Spleen (tissue), 11 donors: ENCODE data around the gene UGCG. TPM values are rescaled to one million over a fixed set of nuclear protein-coding genes. Genes with fewer than 3 reads are reported as not detected.

Experiments
- DNase-seq: peaks from one replicate; pipeline ENCODE4 v3.0.0-alpha.2; 2020
- H3K27ac ChIP-seq, 8 donors: fragments of 200-600 bp; sonication (generic) in 7 of 8; 1 replicate in 4 of 8; 2 replicates in 4 of 8; pipeline versions ENCODE4 v1.5.0 to v1.8.0; 2016 to 2021; ENCODE audit warnings: inconsistent platforms in 4 of 8, mild to moderate bottlenecking in 4 of 8, moderate library complexity in 1 of 8
- H3K27me3 ChIP-seq, 7 donors: fragments of 200-600 bp; sonication (generic) in 6 of 7; replicated peaks in 1 of 7; 1 replicate in 4 of 7; 2 replicates in 3 of 7; pipeline versions ENCODE4 v1.5.0 to v1.8.0; 2016 to 2021; ENCODE audit warnings: inconsistent platforms in 3 of 7, mild to moderate bottlenecking in 1 of 7
- H3K36me3 ChIP-seq, 6 donors: fragments of 200-600 bp; sonication (generic) in 5 of 6; 1 replicate in 4 of 6; 2 replicates in 2 of 6; pipeline versions ENCODE4 v1.5.0 to v1.8.0; 2016 to 2021; ENCODE audit warnings: inconsistent platforms in 2 of 6
- H3K4me1 ChIP-seq, 6 donors: fragments of 200-600 bp; sonication (generic) in 5 of 6; 1 replicate in 3 of 6; 2 replicates in 3 of 6; pipeline versions ENCODE4 v1.5.0 to v1.8.0; 2016 to 2021; ENCODE audit warnings: inconsistent platforms in 3 of 6
- H3K4me3 ChIP-seq, 8 donors: fragments of 200-600 bp; sonication (generic) in 7 of 8; 1 replicate in 4 of 8; 2 replicates in 4 of 8; pipeline versions ENCODE4 v1.5.0 to v1.8.0; 2016 to 2021; ENCODE audit warnings: inconsistent platforms in 4 of 8, mild to moderate bottlenecking in 4 of 8, moderate library complexity in 2 of 8
- H3K9me3 ChIP-seq, 8 donors: fragments of 200-600 bp; sonication (generic) in 7 of 8; 1 replicate in 4 of 8; 2 replicates in 4 of 8; pipeline versions ENCODE4 v1.5.0 to v1.8.0; 2016 to 2021; ENCODE audit warnings: inconsistent platforms in 4 of 8
- CTCF ChIP-seq, 11 experiments: fragments of 200-600 bp in 7 of 11; fragments of 450-650 bp in 4 of 11; sonication (generic) in 4 of 11; IDR thresholded peaks in 8 of 11; conservative IDR thresholded peaks in 3 of 11; 1 replicate in 7 of 11; 2 replicates in 4 of 11; pipeline versions ENCODE4 v1.4.0 to v1.8.0; 2016 to 2021; ENCODE audit warnings: antibody characterized with exemption in 11 of 11, inconsistent platforms in 4 of 11, mild to moderate bottlenecking in 1 of 11
- POLR2A ChIP-seq, 3 donors: fragments of 450-650 bp; IDR thresholded peaks; one replicate each; pipeline ENCODE4 v1.5.1; 2017; ENCODE audit warnings: antibody characterized with exemption in 3 of 3, mild to moderate bottlenecking in 1 of 3
- POLR2AphosphoS5 ChIP-seq, 3 donors: sonication (generic); formaldehyde crosslinking; IDR thresholded peaks; one replicate each; pipeline ENCODE4 v1.5.1; 2017; ENCODE audit warnings: antibody characterized with exemption in 3 of 3
- WGBS, 5 donors: extraction: QIAGEN DNeasy Blood & Tissue Kit in 3 of 5; methylation state at CpG; one replicate each; pipeline versions ENCODE4 v1.1.5 to v1.1.7; 2013 to 2018; 5-methylcytosine and 5-hydroxymethylcytosine counted together
- intact Hi-C: fragments of 100-400 bp; cut with DNase I; formaldehyde crosslinking; loops from one replicate; pipeline ENCODE4 v1.15.0; 2023; ENCODE audit warnings: low total_unique reads
- polyA plus RNA-seq, 3 donors: library from polyadenylated mRNA; stranded (reverse); fragments of 200-250 nt; gene quantifications; one replicate each; pipeline ENCODE4 v1.2.1, GENCODE V29; 2013
- total RNA-seq, 7 donors: library from RNA; depleted of rRNA in 3 of 7; stranded (reverse); fragments of >200 nt in 3 of 7; fragmentation: NEBNext Ultra II Directional in 4 of 7; extraction: Animal tissue kit (Norgen Biotek cat#: 25700) in 4 of 7; gene quantifications; one replicate each; pipeline versions ENCODE4 v1.1.0 to v1.2.1, GENCODE V29; 2016 to 2021
- donor health status: healthy with polysubstance abuse.
- donor health status: DM: no; HTN: no; CAD: no; lungs with moderate emphysema.
- donor health status: DM: no; HTN: no; CAD: no.
- donor health status: Bipolar disorder and iron deficiency.
- donor health status: healthy.
- donor health status: DM: no; HTN: no; CAD: no.
- donor health status: DM: yes; HTN: yes; CAD: no.

The UGCG gene
- total and polyA plus RNA-seq, 10 donors, result 18.1 to 178 (median 80.8) TPM

- H3K9me3 ChIP-seq, result no peaks in the 10 kb centered on the region
- 90 to 100% (median 98%) methylated on average over 1 of the region's 1 CpG for WGBS, 5 donors
- intact Hi-C loops, result no loop called here
- no peak overlapping the region for H3K4me3 ChIP-seq
- TF ChIP-seq CTCF (IDR thresholded peaks at IDR 0.05 in 8 of 11, conservative IDR thresholded peaks at IDR 0.05 in 3 of 11) (no peak), POLR2A (IDR thresholded peaks at IDR 0.05) (no peak), POLR2AphosphoS5 (IDR thresholded peaks at IDR 0.05) (no peak)
- no peak for DNase-seq
- H3K27me3 ChIP-seq, result no peaks in the 10 kb centered on the region
- H3K4me1 ChIP-seq, result no peaks in the 10 kb centered on the region
- no peak overlapping the region for H3K27ac ChIP-seq
- no peaks in the 10 kb centered on the region for H3K36me3 ChIP-seq
Observed at GRCh38 chr9:111966861-111967291, 70.3 kb downstream of the UGCG start.

DNA sequence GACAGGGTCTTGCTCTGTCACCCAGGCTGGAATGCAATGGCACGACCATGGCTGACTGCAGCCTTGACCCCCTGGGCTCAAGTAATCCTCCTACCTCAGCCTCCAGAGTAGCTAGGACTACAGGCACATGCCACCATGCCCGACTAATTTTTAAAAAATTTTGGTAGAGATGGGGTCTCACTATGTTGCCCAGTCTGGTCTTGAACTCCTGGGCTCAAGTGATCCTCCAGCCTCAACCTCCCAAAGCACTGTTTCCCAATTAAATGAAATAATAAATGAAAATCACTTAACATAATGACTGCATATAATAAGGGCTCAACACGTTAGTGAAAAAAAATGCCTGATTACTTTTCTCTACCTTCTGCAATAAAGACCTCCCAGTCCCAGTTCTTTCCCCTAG lies 71.0 kb downstream of the UGCG start:
- no peak overlapping the region for H3K4me3 ChIP-seq
- H3K4me1 ChIP-seq, result no peaks in the 10 kb centered on the region
- no peak overlapping the region for H3K27ac ChIP-seq
- no peaks in the 10 kb centered on the region for H3K27me3 ChIP-seq
- H3K36me3 ChIP-seq, result no peaks in the 10 kb centered on the region
- 94 to 97% (median 95%) methylated on average over 3 of the region's 3 CpGs for WGBS, 5 donors
- TF ChIP-seq POLR2A (IDR thresholded peaks at IDR 0.05), result no peak
- no peak for TF ChIP-seq CTCF (IDR thresholded peaks at IDR 0.05 in 8 of 11, conservative IDR thresholded peaks at IDR 0.05 in 3 of 11)
- no peak for TF ChIP-seq POLR2AphosphoS5 (IDR thresholded peaks at IDR 0.05)
- intact Hi-C loops, result no loop called here
- DNase-seq, result no peak
- H3K9me3 ChIP-seq, result no peaks in the 10 kb centered on the region

GRCh38 chr9:111969061-111969460 lies 72.4 kb downstream of the UGCG start:
- TF ChIP-seq POLR2A (IDR thresholded peaks at IDR 0.05) (no peak), POLR2AphosphoS5 (IDR thresholded peaks at IDR 0.05) (no peak), CTCF (IDR thresholded peaks at IDR 0.05 in 8 of 11, conservative IDR thresholded peaks at IDR 0.05 in 3 of 11) (no peak)
- no peaks in the 10 kb centered on the region for H3K9me3 ChIP-seq
- no peaks in the 10 kb centered on the region for H3K27me3 ChIP-seq
- intact Hi-C loops, result no loop called here
- WGBS, 5 donors, result 84 to 90% (median 88%) methylated on average over 5 of the region's 5 CpGs
- H3K4me1 ChIP-seq, result peaks cover 0 to 2% (median 0%) of the 10 kb centered on the region in 6 donors
- H3K4me3 ChIP-seq, result no peak overlapping the region
- no peaks in the 10 kb centered on the region for H3K36me3 ChIP-seq
- DNase-seq, result no peak
- H3K27ac ChIP-seq, result no peak overlapping the region

DNA sequence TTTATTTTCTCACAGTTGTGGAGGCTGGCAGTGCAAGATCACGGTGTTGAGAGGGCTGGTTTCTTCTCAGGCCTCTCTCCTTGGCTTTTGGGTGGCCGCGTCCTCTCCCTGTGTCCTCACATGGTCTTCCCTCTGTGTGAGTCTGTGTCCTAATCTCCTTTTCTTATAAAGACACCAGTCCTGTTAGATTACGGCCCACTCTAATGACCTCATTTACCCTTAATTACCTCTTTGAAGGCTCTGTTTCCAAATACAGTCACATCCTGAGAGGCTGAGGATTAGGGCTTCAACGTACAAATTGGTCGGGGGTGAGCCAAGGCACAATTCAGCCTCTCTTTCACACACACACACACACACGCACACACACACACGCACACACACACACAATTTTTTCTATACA lies 73.0 kb downstream of the UGCG start:
- intact Hi-C loops, result no loop called here
- Histone ChIP-seq H3K4me1 (peaks cover 0 to 8% (median 5%) of the 10 kb centered on the region in 6 donors), H3K27ac (no peak overlapping the region), H3K9me3 (no peaks in the 10 kb centered on the region), H3K4me3 (no peak overlapping the region), H3K27me3 (no peaks in the 10 kb centered on the region), H3K36me3 (no peaks in the 10 kb centered on the region)
- TF ChIP-seq CTCF (IDR thresholded peaks at IDR 0.05 in 8 of 11, conservative IDR thresholded peaks at IDR 0.05 in 3 of 11) (no peak), POLR2AphosphoS5 (IDR thresholded peaks at IDR 0.05) (no peak), POLR2A (IDR thresholded peaks at IDR 0.05) (no peak)
- 72 to 89% (median 80%) methylated on average over 8 of the region's 8 CpGs for WGBS, 5 donors
- no peak for DNase-seq
